D341Med (cell line): ENCODE measurements around the gene PLPPR4.
"Not testable (repeated sequence)": the region's sequence is repeated elsewhere in the genome, so short reads cannot be mapped to it uniquely, and the experiment has no call there.

ENCODE experiments used
- DNase-seq: peaks from one replicate; pipeline ENCODE4 v3.0.0; 2012; ENCODE audit warnings: low spot score

Gene PLPPR4, protein sequence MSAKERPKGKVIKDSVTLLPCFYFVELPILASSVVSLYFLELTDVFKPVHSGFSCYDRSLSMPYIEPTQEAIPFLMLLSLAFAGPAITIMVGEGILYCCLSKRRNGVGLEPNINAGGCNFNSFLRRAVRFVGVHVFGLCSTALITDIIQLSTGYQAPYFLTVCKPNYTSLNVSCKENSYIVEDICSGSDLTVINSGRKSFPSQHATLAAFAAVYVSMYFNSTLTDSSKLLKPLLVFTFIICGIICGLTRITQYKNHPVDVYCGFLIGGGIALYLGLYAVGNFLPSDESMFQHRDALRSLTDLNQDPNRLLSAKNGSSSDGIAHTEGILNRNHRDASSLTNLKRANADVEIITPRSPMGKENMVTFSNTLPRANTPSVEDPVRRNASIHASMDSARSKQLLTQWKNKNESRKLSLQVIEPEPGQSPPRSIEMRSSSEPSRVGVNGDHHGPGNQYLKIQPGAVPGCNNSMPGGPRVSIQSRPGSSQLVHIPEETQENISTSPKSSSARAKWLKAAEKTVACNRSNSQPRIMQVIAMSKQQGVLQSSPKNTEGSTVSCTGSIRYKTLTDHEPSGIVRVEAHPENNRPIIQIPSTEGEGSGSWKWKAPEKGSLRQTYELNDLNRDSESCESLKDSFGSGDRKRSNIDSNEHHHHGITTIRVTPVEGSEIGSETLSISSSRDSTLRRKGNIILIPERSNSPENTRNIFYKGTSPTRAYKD

DNA sequence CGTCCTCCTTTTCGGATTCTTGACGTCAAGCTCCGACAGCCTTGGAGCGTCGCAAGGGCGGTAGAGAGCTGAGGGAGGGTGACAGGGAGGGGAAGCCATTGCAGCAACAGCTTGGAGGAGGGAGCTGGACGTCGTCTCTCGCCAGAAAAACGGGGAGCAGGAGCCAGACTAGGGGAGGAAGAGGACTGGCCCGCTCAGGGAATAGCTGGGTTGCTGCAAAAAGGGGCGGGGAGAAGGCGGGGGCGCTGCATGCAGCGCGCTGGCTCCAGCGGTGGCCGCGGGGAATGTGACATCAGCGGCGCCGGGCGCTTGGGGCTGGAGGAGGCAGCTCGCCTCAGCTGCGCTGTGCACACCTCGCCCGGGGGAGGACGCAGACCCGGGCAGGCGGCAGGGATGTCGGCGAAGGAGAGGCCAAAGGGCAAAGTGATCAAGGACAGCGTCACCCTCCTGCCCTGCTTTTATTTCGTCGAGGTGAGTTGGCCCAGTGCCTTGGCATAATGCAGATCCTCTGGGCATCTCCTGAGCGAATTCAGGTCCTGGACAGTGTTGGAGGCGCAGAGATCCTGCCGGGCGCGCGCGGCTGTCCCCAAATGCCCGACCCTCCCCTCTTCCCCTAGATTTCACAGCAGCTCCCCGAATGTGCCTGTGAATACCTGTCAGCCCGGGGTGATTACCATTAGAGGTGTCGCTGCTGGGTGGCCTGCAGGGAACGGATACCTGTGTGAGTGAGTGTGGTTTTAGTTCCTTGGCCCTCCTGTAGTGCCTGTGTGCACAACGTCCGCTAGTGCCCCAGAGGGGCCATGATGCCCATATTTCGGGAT is at the start of gene PLPPR4:
Gene PLPPR4 (plus strand): TSS at position 292 of the 821 bp plus-strand sequence. CDS start 102 bp downstream, at position 394.
- peak; percentile 86 for DNase-seq

DNA sequence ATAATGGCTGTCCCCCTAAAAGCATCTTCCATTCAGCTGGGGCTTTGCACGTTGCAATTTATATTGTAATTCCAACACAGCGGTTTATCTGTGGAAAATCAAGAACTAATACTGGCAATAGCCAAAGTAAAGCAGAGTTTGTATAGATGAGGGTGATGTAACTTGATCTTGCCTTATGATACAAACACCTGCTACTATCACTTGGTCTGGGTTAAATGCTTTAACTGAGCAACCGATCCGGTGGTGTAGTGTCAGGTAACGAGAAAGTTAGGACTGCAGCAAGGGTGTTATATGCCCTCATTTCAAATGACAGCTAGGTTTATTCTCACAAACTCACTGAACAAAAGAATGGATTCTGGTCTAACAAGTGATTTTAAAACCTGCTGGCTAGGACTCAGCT is 47.3 kb upstream of the PLPPR4 start:
- DNase-seq, result no peak

DNA sequence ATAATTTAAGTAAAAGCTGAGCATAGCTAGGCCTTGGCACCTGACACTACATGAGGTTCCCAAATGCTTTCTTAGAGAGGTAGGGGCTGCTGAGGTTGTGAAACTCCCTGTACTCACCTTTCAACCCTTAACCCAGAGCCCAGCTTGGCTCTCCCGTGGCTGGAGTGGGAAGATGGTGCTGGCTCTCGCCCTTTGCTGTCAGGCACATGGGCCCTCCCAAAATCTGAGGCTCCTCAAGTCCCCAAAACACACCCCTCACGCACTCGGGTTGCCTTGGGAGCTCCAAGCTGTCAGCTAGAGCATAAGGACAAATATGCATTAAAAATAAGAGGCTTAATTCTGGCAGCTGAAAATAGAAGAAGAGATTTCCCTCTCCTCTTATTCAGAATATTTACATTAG is 46.7 kb upstream of the PLPPR4 start:
- DNase-seq, result peak; percentile 74

DNA sequence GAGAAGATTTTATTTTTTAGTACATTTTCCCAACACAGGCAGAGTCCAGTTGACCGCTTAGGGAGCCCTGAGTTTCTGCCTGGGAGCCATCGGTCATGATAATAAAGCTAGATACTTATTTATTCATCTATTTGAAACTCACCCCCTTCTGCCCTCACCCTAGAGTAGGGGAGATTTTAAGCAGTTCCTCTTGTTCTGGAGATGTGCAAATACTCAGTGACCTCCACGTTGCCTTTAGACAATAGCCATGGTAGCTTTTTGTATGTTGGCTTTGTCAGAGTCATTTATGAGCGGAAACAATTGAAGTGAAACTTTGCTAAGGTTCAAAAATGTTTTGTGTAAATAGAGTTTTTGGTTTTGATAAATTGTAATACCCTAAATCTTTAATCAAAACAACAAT is 45.7 kb upstream of the PLPPR4 start:
- DNase-seq, result no peak

DNA sequence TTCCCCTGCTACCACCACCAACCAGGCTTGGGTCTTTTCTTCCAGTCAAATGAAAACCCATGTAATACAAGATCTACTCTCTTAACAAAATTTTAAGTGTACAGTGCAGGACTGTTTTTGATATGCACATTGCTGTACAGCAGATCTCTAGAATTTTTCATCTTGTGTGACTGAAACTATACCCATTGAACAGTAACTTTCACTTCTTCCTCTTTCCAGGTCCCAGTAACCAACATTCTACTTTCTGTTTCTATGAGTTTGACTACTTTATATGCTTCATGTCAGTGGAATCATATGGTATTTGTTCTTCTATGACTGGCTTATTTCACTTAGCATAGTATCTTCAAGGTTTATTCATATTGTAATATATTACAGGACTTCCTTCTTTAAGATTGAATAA is 45.3 kb upstream of the PLPPR4 start:
- no peak for DNase-seq

DNA sequence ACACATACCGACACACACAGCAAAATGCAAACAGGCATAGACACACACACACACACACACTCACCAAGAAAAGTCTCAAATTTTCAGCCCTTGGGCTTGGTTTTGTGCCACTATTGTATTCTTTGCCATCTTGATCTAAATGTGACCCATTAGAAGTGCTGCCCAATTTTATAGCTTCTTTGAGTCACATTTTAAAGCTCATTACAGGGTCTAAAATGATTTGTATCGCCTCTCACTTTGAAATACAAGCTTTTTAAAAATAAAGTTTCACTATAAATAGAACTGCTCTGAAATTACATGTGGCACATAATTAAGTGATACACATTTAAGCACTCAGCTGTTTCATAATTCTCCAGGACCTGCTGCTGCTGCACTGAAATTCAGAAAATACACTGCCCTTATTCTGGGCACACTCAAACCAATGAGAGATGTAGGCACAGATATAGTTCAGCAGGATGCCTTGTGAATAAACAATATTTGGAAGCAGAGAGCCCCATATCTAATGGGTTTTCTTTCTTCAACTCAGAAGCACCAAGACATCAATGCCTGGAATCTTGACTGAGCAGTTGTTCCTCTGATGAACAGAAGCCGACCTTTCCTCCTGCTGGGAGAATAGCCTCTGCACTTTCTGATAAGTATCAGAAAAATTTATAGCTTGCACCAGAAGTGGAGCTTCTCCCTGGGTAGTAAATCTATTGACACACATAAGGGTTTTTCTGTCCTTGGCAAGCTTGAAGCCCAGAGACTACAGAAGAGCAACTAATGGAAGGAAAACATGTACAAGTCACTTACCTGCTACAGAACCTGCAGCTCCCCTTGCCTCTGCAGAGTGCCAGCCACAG is 37.0 kb upstream of the PLPPR4 start:
- DNase-seq, result no peak

DNA sequence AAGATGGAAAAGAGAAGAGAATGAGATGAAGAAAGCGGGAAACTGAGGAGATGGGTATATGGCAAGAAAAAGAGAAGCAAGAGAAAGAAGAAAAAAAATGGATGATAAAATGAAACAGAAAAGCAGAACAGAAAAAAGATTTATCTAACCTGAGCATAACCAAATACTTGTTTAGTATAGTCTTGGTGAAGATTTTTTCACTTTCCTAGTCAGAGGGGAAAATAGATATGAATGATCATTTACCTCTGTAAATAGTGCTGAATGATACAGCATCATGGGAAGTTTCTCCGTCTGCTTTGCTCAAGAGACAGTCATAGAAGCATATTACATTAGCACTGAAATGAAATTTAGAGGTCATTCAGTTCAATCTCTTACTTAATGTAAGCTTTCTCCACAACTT is 36.1 kb upstream of the PLPPR4 start:
- DNase-seq, result no peak

DNA sequence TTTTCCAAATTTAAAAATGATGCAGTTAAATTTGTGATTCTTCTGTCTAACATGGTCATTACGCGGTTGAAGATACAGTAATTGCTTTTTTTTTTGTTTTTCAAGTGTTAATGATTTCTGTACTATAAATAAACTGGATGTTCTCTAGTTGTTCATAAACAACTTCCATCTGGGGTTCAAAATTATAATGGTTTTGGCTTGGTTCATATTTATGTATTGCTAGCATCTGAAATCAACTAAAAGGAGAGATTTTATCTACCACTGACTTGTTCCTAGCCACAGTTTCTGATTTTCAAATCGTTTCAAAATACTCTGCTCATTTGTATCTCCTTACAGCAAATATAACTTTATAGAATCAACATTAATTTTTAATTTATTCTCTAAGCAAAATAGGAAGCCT is 35.2 kb upstream of the PLPPR4 start:
- DNase-seq, result no peak

DNA sequence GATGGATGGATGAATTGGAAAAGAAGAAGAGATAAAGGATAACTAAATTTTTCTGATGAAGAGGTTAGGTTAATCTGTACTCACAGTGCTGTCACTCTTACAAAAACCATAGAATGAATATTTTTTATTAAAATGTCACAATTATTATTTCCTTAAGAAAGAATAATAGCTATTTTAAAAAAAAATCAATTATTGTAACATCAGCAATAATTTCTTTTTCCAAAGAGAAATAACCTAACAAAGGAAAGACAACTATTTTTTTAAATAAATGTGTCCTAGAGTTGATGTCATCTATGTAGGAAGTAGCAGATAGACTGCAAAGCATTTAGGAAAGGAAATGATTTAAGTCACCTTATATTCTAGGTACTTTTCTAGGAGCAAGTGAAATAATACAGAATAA is 33.6 kb upstream of the PLPPR4 start:
- DNase-seq, result no peak

DNA sequence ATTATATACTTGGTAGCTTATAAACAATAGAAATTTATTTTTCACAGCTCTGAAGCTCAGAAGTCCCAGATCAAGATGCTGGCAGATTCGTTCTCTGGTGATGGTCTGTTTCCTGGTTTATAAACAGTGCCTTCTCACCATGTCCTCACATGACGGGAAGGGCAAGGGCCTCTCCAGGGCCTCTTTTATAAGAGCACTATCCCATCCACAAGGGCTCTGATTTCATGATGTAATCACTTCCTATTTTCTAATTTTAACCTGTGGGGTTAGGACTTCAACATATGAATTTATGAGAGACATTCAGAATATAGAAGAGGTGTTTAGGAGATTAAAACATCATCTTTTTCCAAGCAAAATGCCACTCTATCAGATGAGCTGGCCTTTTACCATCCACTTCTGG is 32.1 kb upstream of the PLPPR4 start:
- DNase-seq, result no peak

DNA sequence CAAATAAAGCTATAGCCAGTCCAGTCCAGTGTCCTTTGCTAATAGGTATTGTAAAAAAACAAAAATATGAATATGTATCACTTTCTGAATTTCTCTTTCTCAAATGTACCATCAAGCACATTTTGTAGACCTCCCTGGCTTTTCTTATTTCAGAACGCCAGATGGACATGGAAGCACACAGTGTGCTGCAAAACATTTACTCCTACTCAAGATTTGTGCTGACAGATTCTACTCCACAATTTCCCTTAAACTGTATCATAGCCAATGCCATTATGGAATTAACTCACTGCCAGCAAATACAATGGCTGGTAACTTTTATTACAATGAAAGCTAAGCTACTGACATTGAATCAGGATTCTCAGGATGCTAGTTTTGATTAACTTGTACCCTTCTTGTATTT is 30.8 kb upstream of the PLPPR4 start:
- no peak for DNase-seq

DNA sequence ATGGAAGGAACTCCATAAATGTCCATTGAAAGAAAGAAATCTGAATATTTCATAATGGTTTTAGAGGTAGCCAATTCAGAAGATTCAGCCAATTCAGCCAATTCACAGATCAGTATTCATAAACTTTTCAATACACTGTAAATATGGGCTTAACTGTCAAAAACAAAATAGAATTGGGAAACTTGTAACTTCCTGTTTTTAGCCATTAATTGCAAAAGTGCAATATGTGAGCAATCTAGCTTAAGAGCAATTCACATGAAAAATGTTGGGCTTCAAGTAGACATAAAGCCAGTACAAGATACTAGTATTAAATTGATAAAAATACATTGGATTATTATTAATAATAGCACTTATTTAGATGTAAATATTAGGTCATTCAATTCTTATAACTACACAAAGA is 27.5 kb upstream of the PLPPR4 start:
- DNase-seq, result no peak

DNA sequence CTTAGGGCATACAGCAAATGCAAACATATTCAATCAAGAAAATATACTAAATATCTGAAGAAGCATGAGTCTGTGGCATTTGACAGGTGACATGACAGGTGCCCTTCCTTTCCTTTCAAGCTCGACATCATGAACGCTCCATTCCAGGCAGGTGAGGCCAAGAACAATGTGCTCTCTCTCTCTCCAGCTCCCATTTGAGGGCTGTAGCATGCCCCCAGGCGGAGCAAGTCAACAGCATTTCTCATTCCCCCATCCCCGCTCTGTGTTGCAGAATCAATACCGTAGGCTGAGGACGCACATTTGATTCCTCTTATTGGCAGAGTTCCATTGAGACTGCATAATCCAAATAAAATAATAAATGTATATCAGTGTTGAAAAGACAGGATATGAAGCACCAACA is 24.6 kb upstream of the PLPPR4 start:
- DNase-seq, result no peak

DNA sequence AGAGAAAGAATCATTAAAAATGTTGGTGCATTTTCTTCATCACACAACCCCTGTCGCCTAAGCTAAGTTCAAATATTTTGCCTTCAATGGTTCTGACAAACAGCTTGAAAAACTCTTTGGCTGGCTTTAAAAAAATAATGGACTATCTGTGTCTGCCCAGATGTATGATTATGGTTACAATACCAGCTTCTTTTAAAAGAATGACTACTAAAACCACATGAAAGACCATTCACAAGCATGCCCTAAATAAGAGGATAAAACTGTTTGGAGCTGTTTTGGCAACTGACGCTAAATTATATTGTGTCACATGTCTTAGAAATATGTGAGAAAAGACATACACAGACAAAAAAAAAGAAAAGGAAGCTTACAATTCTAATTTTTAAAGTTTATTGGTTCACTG is 23.7 kb upstream of the PLPPR4 start:
- no peak for DNase-seq

DNA sequence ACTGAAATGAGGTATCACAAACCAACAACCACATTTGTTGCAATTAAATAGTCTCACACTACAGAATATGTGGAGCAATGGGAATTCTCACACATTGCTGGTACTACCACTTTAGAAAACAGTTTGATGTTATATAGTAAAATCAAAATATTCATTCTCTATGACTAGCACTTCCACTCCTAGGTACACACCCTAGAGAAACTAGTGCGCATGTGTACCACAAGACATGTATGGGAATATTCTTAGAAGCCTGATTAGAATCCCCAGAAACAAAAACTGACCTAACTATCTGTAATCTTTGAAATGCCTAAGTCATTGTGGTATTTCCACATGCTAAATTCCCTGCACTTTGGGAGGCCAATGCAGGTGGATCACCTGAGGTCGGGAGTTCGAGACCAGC is 18.1 kb upstream of the PLPPR4 start:
- DNase-seq, result no peak

DNA sequence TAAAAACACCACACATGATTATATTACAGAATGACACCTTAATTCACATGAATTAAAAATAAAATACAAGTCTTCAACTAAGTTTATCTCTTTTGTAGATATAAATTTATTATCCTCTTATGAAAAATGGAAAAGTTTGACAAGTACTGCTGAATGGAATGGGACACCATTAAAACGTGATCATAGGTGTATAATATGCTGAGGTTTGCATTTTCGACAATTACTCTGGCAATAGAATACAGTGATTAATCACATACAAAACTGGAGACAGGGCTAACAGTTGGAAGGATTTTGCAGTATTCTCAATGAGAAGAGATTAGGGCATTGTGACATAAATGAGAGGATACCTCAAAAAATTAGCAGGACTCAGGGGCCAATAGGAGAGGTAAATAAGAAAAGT is 17.1 kb upstream of the PLPPR4 start:
- no peak for DNase-seq

DNA sequence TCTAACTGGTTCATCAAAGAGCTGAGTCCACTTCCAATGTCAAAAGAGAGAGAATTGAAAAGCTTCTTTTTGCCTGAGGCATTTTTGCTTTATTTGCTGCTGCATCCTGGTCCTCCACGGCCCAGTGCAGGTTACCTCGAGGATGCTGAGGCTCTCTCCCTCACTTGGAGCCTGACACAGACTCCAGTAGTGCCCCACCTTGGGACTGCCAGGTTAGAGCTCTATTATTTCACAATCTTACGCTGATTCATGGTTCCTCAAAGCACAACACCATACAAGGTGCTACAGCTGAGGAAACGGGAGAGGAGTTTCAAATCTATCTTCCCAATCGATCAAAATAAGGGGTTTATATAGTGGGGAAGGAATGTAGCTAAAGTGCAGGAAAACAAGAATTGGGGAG is 13.6 kb upstream of the PLPPR4 start:
- no peak for DNase-seq

DNA sequence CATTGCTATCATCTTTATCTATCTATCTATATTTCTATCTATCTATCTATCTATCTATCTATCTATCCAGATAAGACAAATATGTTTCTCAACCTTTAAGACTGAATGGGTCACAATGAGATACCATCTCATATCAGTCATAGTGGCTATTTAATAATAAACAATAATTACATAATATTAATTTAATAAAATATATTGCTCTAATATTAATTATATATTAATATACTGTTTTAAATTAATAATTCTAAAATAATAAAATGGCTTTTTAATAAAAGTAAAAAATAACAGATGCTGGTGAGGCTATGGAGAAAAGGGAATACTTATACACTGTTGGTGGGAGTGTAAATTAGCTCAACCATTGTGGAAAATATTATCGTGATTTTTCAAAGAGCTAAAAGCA is 13.0 kb upstream of the PLPPR4 start:
- no peak for DNase-seq

DNA sequence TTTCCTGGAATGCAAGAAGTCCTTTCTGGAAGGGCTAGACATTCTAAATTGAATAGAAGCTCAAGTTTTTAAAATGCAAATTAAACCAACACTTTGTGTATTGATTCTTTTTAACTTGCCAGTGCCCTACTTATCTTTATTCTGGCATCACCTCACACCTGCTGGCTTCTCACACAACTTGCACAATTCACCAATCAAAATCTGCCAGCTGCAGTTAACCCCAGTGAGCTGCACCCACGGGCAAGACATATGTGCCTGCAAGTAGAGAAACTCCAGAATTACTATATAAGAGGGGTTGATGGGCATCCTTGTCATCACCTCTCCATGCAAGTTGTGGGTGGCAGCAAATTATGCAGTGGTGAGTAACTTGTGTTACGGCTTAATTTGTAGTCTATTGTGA is 11.7 kb upstream of the PLPPR4 start:
- no peak for DNase-seq

DNA sequence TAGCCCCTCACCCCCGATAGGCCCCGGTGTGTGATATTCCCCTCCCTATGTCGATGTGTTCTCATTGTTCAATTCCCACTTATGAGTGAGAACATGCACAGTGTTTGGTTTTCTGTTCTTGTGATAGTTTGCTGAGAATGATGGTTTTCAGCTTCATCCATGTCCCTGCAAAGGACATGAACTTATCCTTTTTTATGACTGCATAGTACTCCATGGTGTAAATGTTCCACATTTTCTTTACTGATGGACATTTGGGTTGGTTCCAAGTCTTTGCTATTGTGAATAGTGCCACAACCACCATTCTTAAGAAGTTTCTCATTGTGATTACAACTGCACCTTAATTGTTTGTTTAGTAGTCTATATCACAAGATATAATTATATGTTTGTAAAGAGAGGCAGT is 3.9 kb upstream of the PLPPR4 start:
- not testable (repeated sequence) for DNase-seq

DNA sequence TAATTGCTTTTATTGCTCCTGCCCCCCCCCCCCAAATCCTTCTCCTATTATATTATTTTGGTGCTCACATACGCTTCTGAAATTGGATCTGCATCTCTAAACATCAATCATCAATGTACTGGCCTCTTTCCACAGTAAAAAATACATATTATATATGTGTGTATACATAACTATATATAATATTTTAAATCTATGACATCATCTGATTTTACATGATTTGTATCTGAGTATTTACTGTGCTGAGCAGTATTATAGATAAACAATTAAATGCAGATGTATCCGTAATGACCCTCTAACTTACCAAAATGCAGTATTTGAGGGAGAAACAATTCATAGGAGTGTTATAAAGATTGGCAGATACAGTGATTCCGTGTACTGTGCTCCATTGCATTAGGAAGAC is 832 bp downstream of the PLPPR4 start:
- DNase-seq, result no peak

DNA sequence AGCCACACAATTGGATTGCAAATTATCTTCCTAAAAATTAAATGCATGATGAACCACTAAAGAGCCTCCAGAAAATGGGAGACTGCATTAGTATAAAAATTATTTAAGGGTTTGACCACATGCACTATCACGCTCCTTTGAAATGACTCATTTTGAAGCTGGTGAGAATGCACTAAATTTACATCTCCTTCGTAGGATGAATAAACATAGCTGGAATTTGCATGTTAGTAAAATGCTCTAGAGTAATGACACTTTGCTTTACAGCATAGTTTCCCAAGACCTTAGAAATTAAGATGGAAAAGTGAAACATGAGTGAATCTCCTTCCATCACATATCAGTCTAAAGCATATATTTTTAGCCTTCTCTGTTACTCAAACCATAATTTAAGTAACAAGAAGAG is 2.4 kb downstream of the PLPPR4 start:
- no peak for DNase-seq
